Esophagus muscularis mucosa (tissue), 4 donors: ENCODE measurements around the gene ZSCAN18. TPM values are rescaled to one million over a fixed set of nuclear protein-coding genes. Genes with fewer than 3 reads are reported as not detected.

Source experiments
- DNase-seq: peaks from one replicate; pipeline ENCODE4 v3.0.0-alpha.2; 2017; ENCODE audit errors: extremely low spot score
- H3K27ac ChIP-seq, 4 donors: fragments of 200-600 bp; sonication (generic); replicated peaks in 1 of 4; 1 replicate in 3 of 4; 2 replicates in 1 of 4; pipeline ENCODE4 v1.5.1; 2016 to 2019; ENCODE audit warnings: mild to moderate bottlenecking in 1 of 4
- H3K27me3 ChIP-seq, 4 donors: fragments of 200-600 bp; sonication (generic); one replicate each; pipeline versions ENCODE4 v1.5.1 to v1.6.0; 2016 to 2019
- H3K36me3 ChIP-seq, 4 donors: fragments of 200-600 bp; sonication (generic); one replicate each; pipeline ENCODE4 v1.5.1; 2016 to 2019
- H3K4me1 ChIP-seq, 4 donors: fragments of 200-600 bp; sonication (generic); one replicate each; pipeline ENCODE4 v1.5.1; 2016 to 2019
- H3K4me3 ChIP-seq, 4 donors: fragments of 200-600 bp; sonication (generic); 1 replicate in 2 of 4; 2 replicates in 2 of 4; pipeline ENCODE4 v1.5.1; 2016 to 2019; ENCODE audit warnings: mild to moderate bottlenecking in 4 of 4, moderate library complexity in 1 of 4
- H3K9me3 ChIP-seq, 4 donors: fragments of 200-600 bp; sonication (generic); 1 replicate in 3 of 4; 2 replicates in 1 of 4; pipeline ENCODE4 v1.5.1; 2016 to 2019
- CTCF ChIP-seq, 3 experiments: fragments of 200-600 bp in 2 of 3; fragments of 450-650 bp in 1 of 3; sonication (generic) in 2 of 3; IDR thresholded peaks; one replicate each; pipeline ENCODE4 v1.5.1; 2017 to 2019; ENCODE audit warnings: antibody characterized with exemption in 3 of 3, mild to moderate bottlenecking in 2 of 3, moderate library complexity in 1 of 3
- EP300 ChIP-seq: sonication (generic); formaldehyde crosslinking; IDR thresholded peaks from one replicate; pipeline ENCODE4 v1.6.1; 2017; ENCODE audit warnings: antibody characterized with exemption
- POLR2A ChIP-seq: fragments of 450-650 bp; IDR thresholded peaks from one replicate; pipeline ENCODE4 v1.6.1; 2017; ENCODE audit warnings: antibody characterized with exemption, moderate library complexity, mild to moderate bottlenecking, low read depth
- POLR2AphosphoS5 ChIP-seq, 2 donors: sonication (generic); formaldehyde crosslinking; IDR thresholded peaks; one replicate each; pipeline ENCODE4 v1.6.1; 2017; ENCODE audit warnings: antibody characterized with exemption in 2 of 2
- WGBS: methylation state at CpG from one replicate; pipeline ENCODE4 v1.1.5; 2018; 5-methylcytosine and 5-hydroxymethylcytosine counted together
- intact Hi-C: fragments of 100-400 bp; cut with DNase I; formaldehyde crosslinking; loops from one replicate; pipeline ENCODE4 v1.15.1; 2023
- total RNA-seq, 4 donors: library from RNA; depleted of rRNA; stranded (reverse); fragments of >200 nt; gene quantifications; one replicate each; pipeline versions ENCODE4 v1.1.0 to v1.2.1, GENCODE V29; 2016

ZSCAN18 gene
- total RNA-seq, 4 donors from 2014 or later, result 93.0 to 141 (median 124) TPM

GRCh38 chr19:58056261-58056660 is 41.8 kb downstream of the ZSCAN18 start:
- Histone ChIP-seq H3K9me3 (peaks cover 0 to 43% (median 10%) of the 10 kb centered on the region in 4 donors), H3K36me3 (no peaks in the 10 kb centered on the region), H3K4me1 (peaks cover 14 to 28% (median 19%) of the 10 kb centered on the region in 4 donors), H3K27ac (no peak overlapping the region), H3K4me3 (no peak overlapping the region), H3K27me3 (peaks cover 0 to 3% (median 0%) of the 10 kb centered on the region in 4 donors)
- no peak for DNase-seq
- WGBS, result 95% methylated on average over 8 of the region's 8 CpGs
- TF ChIP-seq POLR2A (no peak), EP300 (no peak), POLR2AphosphoS5 (IDR thresholded peaks at IDR 0.05) (no peak), CTCF (IDR thresholded peaks at IDR 0.05) (no peak)
- intact Hi-C loops, result no loop called here

GRCh38 chr19:58054901-58055874 is 42.8 kb downstream of the ZSCAN18 start:
- Histone ChIP-seq H3K36me3 (no peaks in the 10 kb centered on the region), H3K4me1 (peaks cover 13 to 25% (median 19%) of the 10 kb centered on the region in 4 donors), H3K27me3 (peaks cover 0 to 3% (median 0%) of the 10 kb centered on the region in 4 donors), H3K9me3 (peaks cover 0 to 46% (median 11%) of the 10 kb centered on the region in 4 donors), H3K4me3 (peak overlapping the region; percentile 47 to 58 (median 49)), H3K27ac (peak overlapping the region; percentile 58 to 74 (median 70))
- intact Hi-C loops, result no loop called here
- DNase-seq, result no peak
- WGBS, result 35% methylated on average over 37 of the region's 37 CpGs
- TF ChIP-seq POLR2A, result no peak
- TF ChIP-seq CTCF (IDR thresholded peaks at IDR 0.05), result peak in 2 of 3 experiments; percentile 13 to 14
- TF ChIP-seq EP300, result no peak
- no peak for TF ChIP-seq POLR2AphosphoS5 (IDR thresholded peaks at IDR 0.05)

GRCh38 chr19:58053480-58054156 is 44.4 kb downstream of the ZSCAN18 start:
- intact Hi-C loops, result no loop called here
- no peaks in the 10 kb centered on the region for H3K36me3 ChIP-seq
- H3K27ac ChIP-seq, result no peak overlapping the region
- no peak for DNase-seq
- TF ChIP-seq POLR2A (no peak), CTCF (IDR thresholded peaks at IDR 0.05) (no peak), EP300 (no peak), POLR2AphosphoS5 (IDR thresholded peaks at IDR 0.05) (no peak)
- WGBS, result 88% methylated on average over 16 of the region's 30 CpGs
- peaks cover 2 to 14% (median 9%) of the 10 kb centered on the region in 4 donors for H3K4me1 ChIP-seq
- H3K9me3 ChIP-seq, result peaks cover 0 to 62% (median 21%) of the 10 kb centered on the region in 4 donors
- peaks cover 0 to 3% (median 0%) of the 10 kb centered on the region in 4 donors for H3K27me3 ChIP-seq
- no peak overlapping the region for H3K4me3 ChIP-seq

GRCh38 chr19:58052256-58052655 is 45.8 kb downstream of the ZSCAN18 start:
- Histone ChIP-seq H3K4me3 (no peak overlapping the region), H3K9me3 (peaks cover 0 to 66% (median 27%) of the 10 kb centered on the region in 4 donors), H3K27ac (no peak overlapping the region), H3K36me3 (no peaks in the 10 kb centered on the region), H3K27me3 (peaks cover 0 to 3% (median 0%) of the 10 kb centered on the region in 4 donors), H3K4me1 (peaks cover 0 to 10% (median 4%) of the 10 kb centered on the region in 4 donors)
- intact Hi-C loops, result no loop called here
- DNase-seq, result no peak
- 100% methylated on average over 8 of the region's 16 CpGs for WGBS
- no peak for TF ChIP-seq POLR2AphosphoS5 (IDR thresholded peaks at IDR 0.05)
- TF ChIP-seq POLR2A, result no peak
- no peak for TF ChIP-seq CTCF (IDR thresholded peaks at IDR 0.05)
- no peak for TF ChIP-seq EP300
